ENCODE measurements around the gene FAM219A. TPM values are rescaled to one million over a fixed set of nuclear protein-coding genes. Genes with fewer than 3 reads are reported as not detected.
A peak's percentile ranks its signal among the peaks of the same experiment; 100 is the strongest.

FAM219A gene
- total and polyA plus RNA-seq, 8 donors = 4.5 to 9.8 (median 8.2) TPM

DNA sequence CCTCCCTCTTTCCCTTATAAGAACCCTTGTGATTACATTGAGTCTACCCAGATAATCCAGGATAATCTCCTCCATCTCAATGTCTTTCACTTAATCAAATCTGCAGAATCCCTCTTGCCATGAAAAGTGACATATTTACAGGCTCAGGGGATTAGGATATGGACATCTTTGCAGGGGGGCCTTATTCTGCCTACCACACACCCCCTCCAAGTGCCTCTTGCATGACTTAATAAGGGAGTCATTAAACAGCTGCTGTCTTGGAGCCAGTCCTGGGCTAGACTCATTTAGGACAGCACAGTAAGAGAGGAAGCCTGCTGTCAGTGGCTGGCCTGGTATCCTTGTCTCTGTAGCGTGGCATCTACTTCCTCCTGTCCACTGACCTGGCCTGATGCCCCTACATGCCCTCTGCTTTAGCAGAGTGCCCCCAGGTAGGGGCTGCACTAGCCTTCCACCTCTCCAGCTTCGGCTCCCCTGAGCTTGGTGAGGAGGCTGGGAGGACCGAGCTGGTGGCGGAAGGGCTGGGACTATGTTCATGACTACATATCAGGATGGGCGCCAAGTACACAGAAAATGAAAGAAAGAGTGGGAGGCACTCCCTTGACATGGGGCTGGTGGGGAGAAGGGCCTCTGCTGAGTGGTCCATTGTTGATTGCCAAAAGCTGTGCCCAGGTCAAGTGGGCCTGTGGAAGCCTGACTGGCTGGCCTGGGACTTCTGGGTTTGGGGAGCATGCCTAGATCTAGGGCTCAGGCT is 47.2 kb upstream of the FAM219A start:
- no peaks in the 10 kb centered on the region for H3K27me3 ChIP-seq
- no peak for DNase-seq
- FAIRE-seq = no peak
- H3K4me1 ChIP-seq = no peaks in the 10 kb centered on the region
- no peak overlapping the region for H3K27ac ChIP-seq
- WGBS, 2 donors = 87% methylated on average over 5 of the region's 5 CpGs
- TF ChIP-seq, protein P1, sequence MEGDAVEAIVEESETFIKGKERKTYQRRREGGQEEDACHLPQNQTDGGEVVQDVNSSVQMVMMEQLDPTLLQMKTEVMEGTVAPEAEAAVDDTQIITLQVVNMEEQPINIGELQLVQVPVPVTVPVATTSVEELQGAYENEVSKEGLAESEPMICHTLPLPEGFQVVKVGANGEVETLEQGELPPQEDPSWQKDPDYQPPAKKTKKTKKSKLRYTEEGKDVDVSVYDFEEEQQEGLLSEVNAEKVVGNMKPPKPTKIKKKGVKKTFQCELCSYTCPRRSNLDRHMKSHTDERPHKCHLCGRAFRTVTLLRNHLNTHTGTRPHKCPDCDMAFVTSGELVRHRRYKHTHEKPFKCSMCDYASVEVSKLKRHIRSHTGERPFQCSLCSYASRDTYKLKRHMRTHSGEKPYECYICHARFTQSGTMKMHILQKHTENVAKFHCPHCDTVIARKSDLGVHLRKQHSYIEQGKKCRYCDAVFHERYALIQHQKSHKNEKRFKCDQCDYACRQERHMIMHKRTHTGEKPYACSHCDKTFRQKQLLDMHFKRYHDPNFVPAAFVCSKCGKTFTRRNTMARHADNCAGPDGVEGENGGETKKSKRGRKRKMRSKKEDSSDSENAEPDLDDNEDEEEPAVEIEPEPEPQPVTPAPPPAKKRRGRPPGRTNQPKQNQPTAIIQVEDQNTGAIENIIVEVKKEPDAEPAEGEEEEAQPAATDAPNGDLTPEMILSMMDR (IDR thresholded peaks at IDR 0.05) = no peak
- no peak for ATAC-seq
- no peaks in the 10 kb centered on the region for H3K36me3 ChIP-seq
- intact Hi-C loops (cut with DNase I) = loop anchor here in 1 of 3 donors (10.0 kb wide), 1 partner anchor 71 kb away; no protein-coding TSS in a partner anchor
- H3K4me3 ChIP-seq = no peak overlapping the region
- H3K9me3 ChIP-seq = no peaks in the 10 kb centered on the region

DNA sequence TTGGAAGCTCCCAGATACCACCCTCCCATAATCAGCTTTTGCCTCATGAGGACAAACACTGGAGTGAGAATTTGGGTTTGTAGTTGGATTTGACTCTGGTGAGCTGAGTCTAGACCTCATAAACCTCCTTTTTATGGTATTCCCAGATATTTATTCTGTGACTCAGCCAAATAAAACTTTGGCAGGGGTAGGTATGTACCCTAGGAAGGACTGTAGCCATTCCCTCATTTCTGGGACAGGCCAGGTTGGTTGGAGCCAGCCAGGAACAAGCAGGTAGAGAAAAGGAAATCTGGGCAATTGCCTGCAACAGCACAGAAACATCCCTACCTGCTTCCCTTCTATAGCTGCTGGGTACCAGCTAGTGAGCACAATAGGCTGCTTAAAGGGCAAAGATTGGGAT is 45.0 kb upstream of the FAM219A start:
- intact Hi-C loops (cut with DNase I) = loop anchor here in 1 of 3 donors (10.0 kb wide), 1 partner anchor 69 kb away; no protein-coding TSS in a partner anchor
- TF ChIP-seq, protein P1 (IDR thresholded peaks at IDR 0.05) = no peak
- no peak for FAIRE-seq
- no peak for ATAC-seq
- H3K4me1 ChIP-seq = no peaks in the 10 kb centered on the region
- no peaks in the 10 kb centered on the region for H3K36me3 ChIP-seq
- no peaks in the 10 kb centered on the region for H3K27me3 ChIP-seq
- H3K27ac ChIP-seq = no peak overlapping the region
- no peaks in the 10 kb centered on the region for H3K9me3 ChIP-seq
- no peak overlapping the region for H3K4me3 ChIP-seq
- DNase-seq = no peak

DNA sequence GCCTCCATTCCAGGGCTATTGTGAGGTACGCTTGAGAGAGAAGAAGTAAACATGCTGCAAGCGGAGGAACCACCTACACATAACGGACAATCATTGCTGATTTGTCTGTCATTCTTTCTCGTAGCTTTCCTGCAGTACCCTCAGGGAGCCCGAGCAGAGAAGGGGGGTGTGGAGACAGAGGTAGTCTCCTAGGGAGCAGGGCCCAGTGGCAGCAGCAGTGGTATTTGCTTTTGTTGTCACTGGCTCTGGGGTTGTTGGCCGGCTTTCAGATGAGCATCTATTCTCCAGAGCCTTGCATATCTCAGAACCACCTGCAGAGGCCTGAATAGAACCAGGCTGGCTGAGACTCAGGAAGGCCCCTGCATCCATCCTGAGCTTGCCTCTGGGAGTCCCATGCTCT is 44.5 kb upstream of the FAM219A start:
- H3K4me1 ChIP-seq = no peaks in the 10 kb centered on the region
- no peaks in the 10 kb centered on the region for H3K27me3 ChIP-seq
- no peaks in the 10 kb centered on the region for H3K36me3 ChIP-seq
- no peak for DNase-seq
- ATAC-seq = peak in 3 of 4 donors; percentile 26 to 42 (median 37)
- no peak overlapping the region for H3K4me3 ChIP-seq
- 51 to 53% methylated on average over 6 of the region's 6 CpGs for WGBS, 2 donors
- FAIRE-seq = no peak
- H3K9me3 ChIP-seq = no peaks in the 10 kb centered on the region
- intact Hi-C loops (cut with DNase I) = loop anchor here in 1 of 3 donors (10.0 kb wide), 1 partner anchor 68 kb away; no protein-coding TSS in a partner anchor
- TF ChIP-seq, protein P1 (IDR thresholded peaks at IDR 0.05) = no peak
- H3K27ac ChIP-seq = peak overlapping the region in 2 of 4 donors; percentile 39 to 49

DNA sequence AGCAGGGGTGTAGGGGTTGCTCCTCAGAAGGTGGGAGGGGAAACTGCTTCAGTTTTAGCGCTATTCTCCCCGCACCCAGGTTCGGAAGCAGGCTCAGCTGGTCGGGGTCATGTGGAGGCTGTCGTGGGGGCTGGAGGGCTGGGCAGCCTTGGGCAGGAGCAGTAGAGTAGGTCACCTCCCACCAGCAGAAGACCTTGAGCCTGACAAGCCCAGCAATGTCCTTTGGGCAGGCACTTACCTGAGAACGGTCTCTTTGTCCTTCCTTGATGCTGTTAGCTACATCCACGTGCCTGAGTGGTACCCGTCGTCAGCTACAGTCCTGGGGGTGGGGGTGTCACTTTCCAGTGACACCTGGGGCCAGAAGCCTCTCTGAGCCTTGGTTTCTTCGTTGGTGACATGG is 44.1 kb upstream of the FAM219A start:
- Histone ChIP-seq H3K9me3 (no peaks in the 10 kb centered on the region), H3K4me1 (no peaks in the 10 kb centered on the region), H3K27ac (peak overlapping the region in 3 of 4 donors; percentile 33 to 49 (median 39)), H3K27me3 (no peaks in the 10 kb centered on the region), H3K36me3 (no peaks in the 10 kb centered on the region), H3K4me3 (no peak overlapping the region)
- TF ChIP-seq, protein P1 (IDR thresholded peaks at IDR 0.05) = no peak
- ATAC-seq (peak; percentile 25 to 61 (median 43)), FAIRE-seq (no peak), DNase-seq (no peak)
- 44 to 45% methylated on average over 10 of the region's 10 CpGs for WGBS, 2 donors
- intact Hi-C loops (cut with DNase I) = loop anchor here in 1 of 3 donors (10.0 kb wide), 1 partner anchor 68 kb away; no protein-coding TSS in a partner anchor

Data from pancreas (tissue), 10 donors.